OCI-LY7 (cell line): ENCODE results near the gene TSHZ2. TPM values are rescaled to one million over a fixed set of nuclear protein-coding genes. Genes with fewer than 3 reads are reported as not detected.

Experiments used
- BruUV-seq: library from RNA; stranded (reverse); fragments of 400-500 nt; replicated peaks from 2 replicates; lab custom pipeline; 2021; lab: Mats Ljungman, UMichigan
- CTCF ChIA-PET: fragments of 300-600 bp; sonication (Branson Sonifier 250); formaldehyde crosslinking; loops from one replicate; lab custom pipeline; 2022; ENCODE audit warnings: antibody characterized with exemption; ENCODE audit not compliant: unreplicated experiment; lab: Charles Lee
- POLR2A ChIA-PET: fragments of 300-600 bp; sonication (Branson Sonifier 250); formaldehyde crosslinking; loops from one replicate; lab custom pipeline; 2022; ENCODE audit warnings: antibody characterized with exemption; lab: Charles Lee
- DNase-seq: peaks from one replicate; pipeline ENCODE4 v3.0.0-alpha.2; 2015; ENCODE audit warnings: low spot score
- H2AFZ ChIP-seq: fragments of 200-600 bp; sonication (generic), shearing (Covaris generic); 2 replicates; pipeline ENCODE4 v1.6.1; 2014; ENCODE audit warnings: mild to moderate bottlenecking, antibody characterized with exemption, low read length, moderate library complexity
- H3K27ac ChIP-seq: fragments of 200-600 bp; sonication (generic); 2 replicates; pipeline ENCODE4 v1.5.1; 2014; ENCODE audit warnings: mixed run types, low read depth, mild to moderate bottlenecking, moderate library complexity, low read length, inconsistent platforms; ENCODE audit not compliant: poor library complexity, severe bottlenecking
- H3K36me3 ChIP-seq: fragments of 200-600 bp; sonication (generic); 2 replicates; pipeline ENCODE4 v1.6.1; 2014; ENCODE audit warnings: mild to moderate bottlenecking, antibody characterized with exemption, low read length, moderate library complexity, mixed read lengths; ENCODE audit not compliant: insufficient read depth
- H3K4me1 ChIP-seq: fragments of 200-600 bp; sonication (generic); 2 replicates; pipeline ENCODE4 v1.5.1; 2014; ENCODE audit warnings: mild to moderate bottlenecking, low read length; ENCODE audit not compliant: insufficient read depth, poor library complexity, severe bottlenecking
- H3K4me2 ChIP-seq: fragments of 200-600 bp; sonication (generic); 2 replicates; pipeline ENCODE4 v1.6.1; 2014; ENCODE audit warnings: mild to moderate bottlenecking, low read length
- H3K4me3 ChIP-seq: fragments of 200-600 bp; sonication (generic); 2 replicates; pipeline ENCODE4 v1.5.1; 2014; ENCODE audit warnings: mild to moderate bottlenecking, low read depth, low read length; ENCODE audit not compliant: poor library complexity, severe bottlenecking
- H3K79me2 ChIP-seq: fragments of 200-600 bp; sonication (generic); 2 replicates; pipeline ENCODE4 v1.6.1; 2016; ENCODE audit warnings: low read depth, mild to moderate bottlenecking, low read length, moderate library complexity, mixed read lengths; ENCODE audit not compliant: insufficient read depth
- H3K9me2 ChIP-seq: fragments of 200-600 bp; sonication (generic); 2 replicates; pipeline ENCODE4 v1.6.1; 2016; ENCODE audit warnings: mild to moderate bottlenecking, low read length, mixed read lengths; ENCODE audit not compliant: insufficient read depth
- H3K9me3 ChIP-seq: fragments of 200-600 bp; sonication (generic); 2 replicates; pipeline ENCODE4 v1.6.1; 2014; ENCODE audit warnings: mild to moderate bottlenecking, mixed run types, low read length, mixed read lengths
- H4K20me1 ChIP-seq: fragments of 200-600 bp; sonication (generic); 2 replicates; pipeline ENCODE4 v1.6.1; 2014; ENCODE audit warnings: mild to moderate bottlenecking, antibody characterized with exemption, low read length, moderate library complexity, mixed read lengths; ENCODE audit not compliant: insufficient read depth
- CTCF ChIP-seq: fragments of 200-600 bp; sonication (generic); conservative IDR thresholded peaks from 2 replicates; pipeline ENCODE4 v1.5.1; 2014; ENCODE audit warnings: mild to moderate bottlenecking, antibody characterized with exemption, low read length, moderate library complexity, mixed read lengths
- EZH2phosphoT487 ChIP-seq: fragments of 200-600 bp; sonication (generic); IDR thresholded peaks from 2 replicates; pipeline ENCODE4 v1.6.1; 2018; ENCODE audit warnings: low read depth, borderline replicate concordance, mild to moderate bottlenecking, mixed run types, antibody characterized with exemption, low read length, moderate library complexity, mixed read lengths
- intact Hi-C: fragments of 100-400 bp; cut with micrococcal nuclease; formaldehyde crosslinking; loops from one replicate; pipeline ENCODE4 v1.10.0; 2022; ENCODE audit not compliant: unreplicated experiment
- total RNA-seq, 2 experiments: library from RNA; depleted of rRNA in 1 of 2; stranded (reverse); fragments of >200 nt in 1 of 2; shearing (Covaris generic) in 1 of 2; gene quantifications; 2 replicates each; pipeline ENCODE4 v1.2.3, GENCODE V29; 2014 to 2022

Gene TSHZ2
- total RNA-seq, 2 experiments from 2014 or later = not detected

GRCh38 chr20:52987295-52987694 is 15.1 kb downstream of the TSHZ2 start:
- Histone ChIP-seq H3K79me2 (no peaks in the 10 kb centered on the region), H3K4me3 (no peak overlapping the region), H3K4me2 (no peak overlapping the region), H4K20me1 (no peaks in the 10 kb centered on the region), H2AFZ (peak overlapping the region; percentile 77; the same call in 1 of the 2 replicates), H3K4me1 (no peaks in the 10 kb centered on the region), H3K36me3 (no peaks in the 10 kb centered on the region), H3K27ac (no peak overlapping the region), H3K9me3 (no peaks in the 10 kb centered on the region), H3K9me2 (no peaks in the 10 kb centered on the region)
- no peak for DNase-seq
- CTCF ChIA-PET = no interaction called here
- intact Hi-C loops = no loop called here
- no TSS peak for BruUV-seq
- TF ChIP-seq CTCF (no peak), EZH2phosphoT487 (no peak)
- POLR2A ChIA-PET = no interaction called here

GRCh38 chr20:52991830-52992229 is 19.7 kb downstream of the TSHZ2 start:
- Histone ChIP-seq H3K4me2 (no peak overlapping the region), H3K4me3 (no peak overlapping the region), H3K27ac (no peak overlapping the region), H3K4me1 (peaks cover 11% of the 10 kb centered on the region), H3K79me2 (no peaks in the 10 kb centered on the region), H3K36me3 (no peaks in the 10 kb centered on the region), H3K9me3 (no peaks in the 10 kb centered on the region), H4K20me1 (no peaks in the 10 kb centered on the region), H2AFZ (peak overlapping the region; percentile 8; the same call in 1 of the 2 replicates), H3K9me2 (no peaks in the 10 kb centered on the region)
- ChIA-PET POLR2A (interaction anchor here (0.5 to 1.3 kb wide), 3 partner anchors 22 to 1427 kb away, joined by 3 to 5 read pairs (median 4); no protein-coding TSS in a partner anchor), CTCF (no interaction called here)
- no TSS peak for BruUV-seq
- intact Hi-C loops = no loop called here
- TF ChIP-seq EZH2phosphoT487 (no peak), CTCF (no peak)
- no peak for DNase-seq

- Histone ChIP-seq H3K27ac (no peak overlapping the region), H3K4me3 (no peak overlapping the region), H3K9me3 (no peaks in the 10 kb centered on the region), H2AFZ (peak overlapping the region; percentile 8; the same call in 1 of the 2 replicates), H3K4me1 (peaks cover 19% of the 10 kb centered on the region), H3K9me2 (no peaks in the 10 kb centered on the region), H4K20me1 (no peaks in the 10 kb centered on the region), H3K36me3 (no peaks in the 10 kb centered on the region), H3K4me2 (no peak overlapping the region), H3K79me2 (no peaks in the 10 kb centered on the region)
- ChIA-PET POLR2A (interaction anchor here (0.6 kb wide), 1 partner anchor 764 kb away, joined by 3 read pairs; no protein-coding TSS in a partner anchor), CTCF (no interaction called here)
- intact Hi-C loops = no loop called here
- DNase-seq = no peak
- no TSS peak for BruUV-seq
- TF ChIP-seq EZH2phosphoT487 (no peak), CTCF (no peak)
These were observed 20.5 kb downstream of the TSHZ2 start for GRCh38 chr20:52992632-52993031.
